Measurements from ENCODE around the gene HTD2. TPM values are rescaled to one million over a fixed set of nuclear protein-coding genes. Genes with fewer than 3 reads are reported as not detected.

The HTD2 gene
- total RNA-seq, 2 donors from 2014 or later, result 0.99 to 4.9 TPM

DNA sequence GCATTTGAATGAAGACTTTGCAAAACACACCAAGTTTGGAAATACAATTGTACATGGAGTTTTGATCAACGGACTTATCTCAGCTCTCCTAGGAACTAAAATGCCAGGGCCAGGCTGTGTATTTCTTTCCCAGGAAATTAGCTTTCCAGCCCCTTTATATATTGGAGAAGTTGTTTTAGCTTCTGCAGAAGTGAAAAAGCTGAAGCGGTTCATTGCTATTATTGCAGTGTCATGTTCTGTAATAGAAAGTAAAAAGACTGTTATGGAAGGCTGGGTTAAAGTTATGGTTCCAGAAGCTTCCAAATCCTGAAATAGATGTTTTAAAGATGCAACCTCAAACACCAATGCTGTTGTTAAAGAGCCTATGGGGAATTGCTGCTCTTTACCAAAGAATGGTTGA lies 11.5 kb downstream of the HTD2 start:
- ATAC-seq, result no peak

GRCh38 chr3:58321791-58322190 lies 15.5 kb downstream of the HTD2 start:
- no peaks in the 10 kb centered on the region for H3K9me3 ChIP-seq
- intact Hi-C loops (cut with DNase I), result loop anchor here (5.0 kb wide), 1 partner anchor 96 kb away; no protein-coding TSS in a partner anchor
- H3K4me1 ChIP-seq, result peaks cover 11% of the 10 kb centered on the region
- no peak overlapping the region for H3K4me3 ChIP-seq
- DNase-seq (no peak), ATAC-seq (no peak)
- H3K36me3 ChIP-seq (replicated peaks in 1 of 2; ENCODE audit: insufficient read depth in 1 of 2, low read depth in 2 of 2), result peaks cover 0 to 11% of the 10 kb centered on the region in 2 donors
- 92 to 97% methylated on average over 7 of the region's 7 CpGs for WGBS, 2 donors
- no peaks in the 10 kb centered on the region for H3K27me3 ChIP-seq
- no peak overlapping the region for H3K27ac ChIP-seq
- TF ChIP-seq POLR2A (IDR thresholded peaks at IDR 0.05) (no peak), CTCF (IDR thresholded peaks at IDR 0.05) (no peak)

More for the DNA sequence above, 11.5 kb downstream of the HTD2 start:
- peaks cover 0 to 27% of the 10 kb centered on the region in 2 donors for H3K36me3 ChIP-seq (replicated peaks in 1 of 2; ENCODE audit: insufficient read depth in 1 of 2, low read depth in 2 of 2)
- H3K27ac ChIP-seq, result no peak overlapping the region
- no peak overlapping the region for H3K4me3 ChIP-seq
- TF ChIP-seq POLR2A (IDR thresholded peaks at IDR 0.05), result no peak
- no peak for TF ChIP-seq CTCF (IDR thresholded peaks at IDR 0.05)
- no peaks in the 10 kb centered on the region for H3K27me3 ChIP-seq
- no peak for DNase-seq
- H3K4me1 ChIP-seq, result no peaks in the 10 kb centered on the region
- 72 to 85% methylated on average over 2 of the region's 2 CpGs for WGBS, 2 donors
- intact Hi-C loops (cut with DNase I), result no loop called here
- H3K9me3 ChIP-seq, result no peaks in the 10 kb centered on the region

- intact Hi-C loops (cut with DNase I), result loop anchor here (5.0 kb wide), 1 partner anchor 95 kb away; no protein-coding TSS in a partner anchor
- WGBS, 2 donors, result 28 to 58% methylated on average over 1 of the region's 1 CpG
- no peak for TF ChIP-seq CTCF (IDR thresholded peaks at IDR 0.05)
- no peak for TF ChIP-seq POLR2A (IDR thresholded peaks at IDR 0.05)
- ATAC-seq (no peak), DNase-seq (no peak)
- H3K36me3 ChIP-seq (replicated peaks in 1 of 2; ENCODE audit: insufficient read depth in 1 of 2, low read depth in 2 of 2), result peaks cover 0 to 6% of the 10 kb centered on the region in 2 donors
- no peak overlapping the region for H3K4me3 ChIP-seq
- H3K27me3 ChIP-seq, result no peaks in the 10 kb centered on the region
- no peaks in the 10 kb centered on the region for H3K9me3 ChIP-seq
- H3K4me1 ChIP-seq, result peaks cover 11% of the 10 kb centered on the region
- H3K27ac ChIP-seq, result no peak overlapping the region
Observed at GRCh38 chr3:58322793-58323192, 16.5 kb downstream of the HTD2 start.

- no peak for ATAC-seq
- no peak overlapping the region for H3K27ac ChIP-seq
- TF ChIP-seq CTCF (IDR thresholded peaks at IDR 0.05), result no peak
- TF ChIP-seq POLR2A (IDR thresholded peaks at IDR 0.05), result no peak
Observed at GRCh38 chr3:58323529-58324390, 17.4 kb downstream of the HTD2 start.

More at GRCh38 chr3:58323529-58324390, 17.4 kb downstream of the HTD2 start:
- no peak overlapping the region for H3K4me3 ChIP-seq
- H3K36me3 ChIP-seq (replicated peaks in 1 of 2; ENCODE audit: insufficient read depth in 1 of 2, low read depth in 2 of 2), result peaks cover 0 to 3% of the 10 kb centered on the region in 2 donors
- 73 to 74% methylated on average over 3 of the region's 3 CpGs for WGBS, 2 donors
- intact Hi-C loops (cut with DNase I), result loop anchor here (5.0 kb wide), 1 partner anchor 94 kb away; no protein-coding TSS in a partner anchor
- no peaks in the 10 kb centered on the region for H3K9me3 ChIP-seq
- peaks cover 11% of the 10 kb centered on the region for H3K4me1 ChIP-seq
- no peak for DNase-seq
- no peaks in the 10 kb centered on the region for H3K27me3 ChIP-seq
